HFFc6 (cell line): ENCODE results near the gene ULBP2. TPM values are rescaled to one million over a fixed set of nuclear protein-coding genes. Genes with fewer than 3 reads are reported as not detected.
"Not testable (repeated sequence)": the region's sequence is repeated elsewhere in the genome, so short reads cannot be mapped to it uniquely, and the experiment has no call there.

ENCODE experiments used
- DNase-seq: peaks from one replicate; pipeline ENCODE4 v3.0.0-alpha.2; 2018
- H3K27ac Mint-ChIP-seq: 2 replicates; pipeline ENCODE4 v1.8.0; 2020; ENCODE audit warnings: mild to moderate bottlenecking, mixed read lengths
- H3K27me3 Mint-ChIP-seq: 2 replicates; pipeline ENCODE4 v1.8.0; 2021; ENCODE audit warnings: mild to moderate bottlenecking, moderate library complexity, mixed read lengths; ENCODE audit not compliant: insufficient read depth
- H3K36me3 Mint-ChIP-seq: 2 replicates; pipeline ENCODE4 v1.8.0; 2021; ENCODE audit warnings: low read depth, mixed read lengths
- H3K4me1 Mint-ChIP-seq: 2 replicates; pipeline ENCODE4 v1.8.0; 2020; ENCODE audit warnings: low read depth, mixed read lengths
- H3K4me3 Mint-ChIP-seq: 2 replicates; pipeline ENCODE4 v1.8.0; 2020; ENCODE audit warnings: mild to moderate bottlenecking, moderate library complexity, mixed read lengths
- H3K9me3 Mint-ChIP-seq: 2 replicates; pipeline ENCODE4 v1.8.0; 2020; ENCODE audit warnings: mild to moderate bottlenecking, mixed read lengths
- total RNA-seq, 6 experiments: library from RNA; stranded (reverse); fragmentation: NEBNext Ultra II Directional; extraction: Animal tissue kit (Norgen Biotek cat#: 25700); gene quantifications; 2 replicates in 1 of 6; 3 replicates in 5 of 6; pipeline ENCODE4 v1.2.3, GENCODE V29; 2021
- TF ChIP-seq, protein P1 (sequence below): fragments of 200-600 bp; sonication (generic); IDR thresholded peaks from 2 replicates; pipeline ENCODE4 v1.5.0; 2021; ENCODE audit warnings: antibody characterized with exemption, mild to moderate bottlenecking

ULBP2 gene
- total RNA-seq, 6 experiments from 2014 or later: 16.2 to 23.2 (median 19.4) TPM

DNA sequence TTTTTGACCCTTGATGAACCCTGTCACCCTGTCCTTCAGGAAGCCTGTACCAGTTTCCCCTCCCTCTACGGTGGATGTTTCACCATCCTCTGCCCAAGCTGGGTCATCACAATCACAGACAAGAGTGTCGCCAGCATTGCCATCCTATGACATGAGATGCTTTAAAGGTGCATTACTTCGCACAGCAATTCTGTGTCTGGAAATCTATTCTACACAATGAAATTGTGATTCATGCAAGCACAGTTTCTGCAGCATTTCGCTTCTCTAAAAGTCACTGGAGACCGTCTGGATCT is 2.5 kb upstream of the ULBP2 start:
- DNase-seq: no peak
- Mint-ChIP-seq H3K4me3 (peak overlapping the region; percentile 90), H3K36me3 (no peaks in the 10 kb centered on the region), H3K27ac (peak overlapping the region; percentile 15; the same call in 1 of the 2 replicates), H3K27me3 (peaks cover 12% of the 10 kb centered on the region), H3K4me1 (peaks cover 45% of the 10 kb centered on the region), H3K9me3 (no peaks in the 10 kb centered on the region)
- TF ChIP-seq, protein P1, sequence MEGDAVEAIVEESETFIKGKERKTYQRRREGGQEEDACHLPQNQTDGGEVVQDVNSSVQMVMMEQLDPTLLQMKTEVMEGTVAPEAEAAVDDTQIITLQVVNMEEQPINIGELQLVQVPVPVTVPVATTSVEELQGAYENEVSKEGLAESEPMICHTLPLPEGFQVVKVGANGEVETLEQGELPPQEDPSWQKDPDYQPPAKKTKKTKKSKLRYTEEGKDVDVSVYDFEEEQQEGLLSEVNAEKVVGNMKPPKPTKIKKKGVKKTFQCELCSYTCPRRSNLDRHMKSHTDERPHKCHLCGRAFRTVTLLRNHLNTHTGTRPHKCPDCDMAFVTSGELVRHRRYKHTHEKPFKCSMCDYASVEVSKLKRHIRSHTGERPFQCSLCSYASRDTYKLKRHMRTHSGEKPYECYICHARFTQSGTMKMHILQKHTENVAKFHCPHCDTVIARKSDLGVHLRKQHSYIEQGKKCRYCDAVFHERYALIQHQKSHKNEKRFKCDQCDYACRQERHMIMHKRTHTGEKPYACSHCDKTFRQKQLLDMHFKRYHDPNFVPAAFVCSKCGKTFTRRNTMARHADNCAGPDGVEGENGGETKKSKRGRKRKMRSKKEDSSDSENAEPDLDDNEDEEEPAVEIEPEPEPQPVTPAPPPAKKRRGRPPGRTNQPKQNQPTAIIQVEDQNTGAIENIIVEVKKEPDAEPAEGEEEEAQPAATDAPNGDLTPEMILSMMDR: no peak

GRCh38 chr6:149939909-149940671 is 1.7 kb upstream of the ULBP2 start:
- H3K27ac Mint-ChIP-seq: peak overlapping the region; percentile 23; the same call in 1 of the 2 replicates
- H3K4me3 Mint-ChIP-seq: peak overlapping the region; percentile 21; the same call in 1 of the 2 replicates
- no peaks in the 10 kb centered on the region for H3K36me3 Mint-ChIP-seq
- H3K27me3 Mint-ChIP-seq: peaks cover 10% of the 10 kb centered on the region
- no peaks in the 10 kb centered on the region for H3K9me3 Mint-ChIP-seq
- TF ChIP-seq, protein P1: no peak
- no peak for DNase-seq
- H3K4me1 Mint-ChIP-seq: peaks cover 43% of the 10 kb centered on the region

DNA sequence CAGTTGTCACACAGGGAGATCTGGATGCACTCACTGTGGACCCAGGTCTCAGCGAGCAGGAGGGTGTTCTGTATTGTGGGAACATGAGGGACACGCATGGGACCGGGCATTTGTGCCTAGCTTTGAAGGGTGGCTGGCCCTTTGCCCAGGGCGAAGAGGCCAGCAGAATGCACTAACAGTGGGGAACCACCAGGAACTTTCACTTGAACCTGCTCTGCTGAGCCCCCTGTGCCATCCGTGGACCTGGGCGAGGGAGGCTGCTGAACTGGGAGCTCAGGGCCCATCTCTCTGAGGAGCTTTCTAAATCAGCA is 1.2 kb upstream of the ULBP2 start:
- H3K4me3 Mint-ChIP-seq: peak overlapping the region; percentile 21; the same call in 1 of the 2 replicates
- TF ChIP-seq, protein P1: no peak
- DNase-seq: no peak
- H3K36me3 Mint-ChIP-seq: no peaks in the 10 kb centered on the region
- H3K27ac Mint-ChIP-seq: peak overlapping the region; percentile 23; the same call in 1 of the 2 replicates
- H3K27me3 Mint-ChIP-seq: peaks cover 6% of the 10 kb centered on the region
- H3K9me3 Mint-ChIP-seq: no peaks in the 10 kb centered on the region
- H3K4me1 Mint-ChIP-seq: peaks cover 38% of the 10 kb centered on the region

DNA sequence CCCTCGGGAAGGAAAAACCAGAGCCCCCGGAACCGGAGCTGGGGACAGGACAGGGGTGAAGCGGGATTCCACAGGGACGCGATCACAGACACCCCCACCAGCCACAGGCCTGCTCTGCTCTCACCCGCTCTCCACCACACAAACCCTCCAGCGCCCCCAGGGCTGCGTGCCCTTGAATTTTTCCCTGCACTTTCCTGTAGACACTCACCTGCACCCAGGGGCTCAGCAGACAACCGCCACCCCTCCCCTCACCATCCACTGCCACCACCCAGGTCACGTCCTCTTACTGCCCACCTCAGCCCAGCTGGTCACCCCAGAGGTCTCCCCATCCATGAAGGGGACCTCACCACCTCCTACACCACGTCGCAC is 631 bp downstream of the ULBP2 start:
- peaks cover 6% of the 10 kb centered on the region for H3K27me3 Mint-ChIP-seq
- peaks cover 37% of the 10 kb centered on the region for H3K4me1 Mint-ChIP-seq
- H3K36me3 Mint-ChIP-seq: peaks cover 8% of the 10 kb centered on the region; the same call in 1 of the 2 replicates
- TF ChIP-seq, protein P1: no peak
- peak overlapping the region; percentile 92 for H3K4me3 Mint-ChIP-seq
- no peaks in the 10 kb centered on the region for H3K9me3 Mint-ChIP-seq
- no peak for DNase-seq
- peak overlapping the region; percentile 89 for H3K27ac Mint-ChIP-seq

GRCh38 chr6:149943321-149943720 is 1.5 kb downstream of the ULBP2 start:
- peaks cover 15% of the 10 kb centered on the region for H3K36me3 Mint-ChIP-seq
- peaks cover 32% of the 10 kb centered on the region for H3K4me1 Mint-ChIP-seq
- H3K9me3 Mint-ChIP-seq, H3K27me3 Mint-ChIP-seq, DNase-seq, H3K27ac Mint-ChIP-seq: not testable (repeated sequence)
- peak overlapping the region; percentile 59; the same call in 1 of the 2 replicates for H3K4me3 Mint-ChIP-seq

- not testable (repeated sequence) for H3K27ac Mint-ChIP-seq, DNase-seq, H3K4me3 Mint-ChIP-seq, H3K27me3 Mint-ChIP-seq, H3K9me3 Mint-ChIP-seq
- Mint-ChIP-seq H3K36me3 (peaks cover 16% of the 10 kb centered on the region), H3K4me1 (peaks cover 16% of the 10 kb centered on the region)
Measured at GRCh38 chr6:149945276-149945675, 3.5 kb downstream of the ULBP2 start.

- peaks cover 16% of the 10 kb centered on the region for H3K36me3 Mint-ChIP-seq
- H3K4me1 Mint-ChIP-seq, H3K4me3 Mint-ChIP-seq, DNase-seq, H3K9me3 Mint-ChIP-seq, H3K27ac Mint-ChIP-seq, H3K27me3 Mint-ChIP-seq: not testable (repeated sequence)
Measured at GRCh38 chr6:149946631-149947030, 4.8 kb downstream of the ULBP2 start.

DNA sequence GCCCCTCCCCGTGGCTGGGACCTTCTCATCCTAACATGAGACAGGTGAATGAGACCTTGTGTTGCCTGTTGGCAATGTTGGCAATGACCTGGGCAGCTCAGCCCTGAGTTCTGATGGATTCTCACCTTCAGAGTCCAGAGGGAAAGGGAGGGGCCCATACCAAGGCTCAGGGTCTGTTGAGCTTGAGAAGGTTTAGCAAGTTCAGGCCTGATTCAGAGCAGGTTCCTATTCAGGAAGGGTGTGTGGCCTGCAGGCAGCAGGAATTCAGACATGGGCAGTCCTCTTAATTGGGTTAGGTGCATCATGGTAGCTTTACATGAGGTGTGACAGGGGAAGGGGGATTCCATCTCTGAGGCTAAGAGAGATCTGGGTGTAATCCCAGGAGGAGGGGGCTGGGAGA is 5.7 kb downstream of the ULBP2 start:
- peaks cover 10% of the 10 kb centered on the region for H3K27me3 Mint-ChIP-seq
- not testable (repeated sequence) for H3K27ac Mint-ChIP-seq

More for the DNA sequence above, 5.7 kb downstream of the ULBP2 start:
- H3K4me3 Mint-ChIP-seq, DNase-seq, H3K9me3 Mint-ChIP-seq, H3K4me1 Mint-ChIP-seq: not testable (repeated sequence)
- H3K36me3 Mint-ChIP-seq: peaks cover 16% of the 10 kb centered on the region
